GM10847 (cell line): Measurements from ENCODE around the gene CACNG7.

ENCODE experiments used
- POLR2A ChIP-seq: IDR thresholded peaks from 2 replicates; pipeline ENCODE4 v1.6.1; 2011; ENCODE audit not compliant: insufficient read length; ENCODE audit errors: extremely low read depth

The CACNG7 gene

DNA sequence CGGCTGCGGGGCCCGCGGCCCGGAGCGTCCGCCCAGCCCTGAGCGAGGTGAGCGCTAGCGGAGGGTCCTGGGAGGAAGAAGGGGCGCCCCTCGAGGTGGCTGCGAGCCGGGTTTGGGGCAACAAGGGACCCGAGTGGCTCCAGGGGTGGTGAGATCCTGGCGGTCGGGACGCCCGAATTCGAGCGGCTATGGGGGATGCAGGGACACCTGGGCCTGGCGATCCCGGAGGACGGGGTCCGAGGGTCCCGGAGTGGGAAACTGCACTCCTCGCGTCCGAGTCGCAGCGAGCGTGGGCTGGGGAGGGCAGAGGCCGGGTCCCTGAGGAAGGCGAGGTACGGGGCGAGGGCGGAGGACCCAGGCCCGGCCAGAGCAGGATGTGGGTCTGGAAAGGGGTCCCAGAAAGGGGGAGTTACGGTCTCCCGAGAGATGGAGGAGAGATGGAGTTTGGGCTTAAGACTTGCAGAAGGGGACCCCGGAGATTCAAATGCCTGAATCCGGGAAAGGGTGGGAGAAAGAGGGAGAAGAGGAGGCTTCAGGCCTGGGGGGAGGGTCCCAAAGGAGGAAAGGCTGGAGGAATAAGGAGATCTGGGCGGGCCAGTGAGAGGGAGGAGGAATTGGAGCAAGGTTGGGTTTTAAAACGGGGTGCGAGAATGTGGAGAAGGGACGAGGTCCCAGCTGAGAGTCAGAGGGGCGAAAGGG lies 542 bp downstream of the CACNG7 start:
- no peak for TF ChIP-seq POLR2A

DNA sequence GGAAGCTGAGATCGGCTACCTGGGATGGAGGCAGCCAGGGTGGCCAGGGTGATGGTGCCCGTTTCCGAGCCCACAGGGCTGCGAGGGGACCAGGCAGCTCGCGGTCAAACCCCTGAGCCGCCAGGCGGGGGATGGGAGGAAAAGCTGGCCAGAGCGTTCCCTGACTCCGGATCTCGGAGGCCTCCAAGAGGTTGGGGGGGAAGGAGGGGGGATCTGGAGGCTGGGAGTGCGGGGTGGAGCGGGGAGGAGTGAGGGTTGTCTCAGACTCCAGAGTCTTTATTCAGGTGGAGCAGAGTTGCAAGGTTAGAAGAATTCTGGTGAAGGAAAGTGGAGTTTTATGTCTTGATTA lies 1.1 kb downstream of the CACNG7 start:
- no peak for TF ChIP-seq POLR2A

DNA sequence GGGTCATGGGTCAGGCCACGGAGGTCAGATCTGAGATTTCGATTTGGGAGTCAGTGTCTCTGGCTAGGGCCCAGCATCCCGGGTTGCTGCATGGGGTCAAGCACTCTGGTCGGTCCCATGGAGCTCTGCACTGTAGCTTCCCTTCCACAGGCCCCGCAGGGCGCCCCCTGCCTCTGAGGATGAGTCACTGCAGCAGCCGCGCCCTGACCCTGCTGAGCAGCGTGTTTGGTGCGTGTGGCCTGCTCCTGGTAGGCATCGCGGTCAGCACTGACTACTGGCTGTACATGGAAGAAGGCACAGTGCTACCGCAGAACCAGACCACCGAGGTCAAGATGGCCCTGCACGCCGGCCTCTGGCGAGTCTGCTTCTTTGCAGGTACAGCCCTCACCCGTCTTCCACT lies 3.6 kb downstream of the CACNG7 start:
- TF ChIP-seq POLR2A: no peak

DNA sequence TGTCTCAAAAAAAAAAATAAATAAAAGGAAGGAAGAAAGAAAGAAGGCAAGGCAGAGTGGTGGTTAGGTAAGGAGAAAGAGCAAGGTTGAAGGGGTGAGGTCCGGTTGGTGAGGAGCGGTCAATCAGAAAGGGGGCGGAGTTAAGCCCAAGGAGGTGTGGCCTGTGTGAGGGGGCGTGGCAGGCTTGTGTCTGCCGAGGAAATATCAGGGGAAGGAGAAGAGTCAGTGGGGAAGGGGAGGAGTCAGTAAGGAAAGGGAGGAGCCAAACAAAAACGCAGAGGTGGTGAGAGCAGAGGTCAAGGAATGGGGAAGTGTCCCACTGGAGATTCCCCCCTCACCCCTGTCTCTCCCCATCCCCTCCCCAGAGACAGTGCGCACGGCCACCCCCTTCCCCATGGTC lies 5.9 kb downstream of the CACNG7 start:
- no peak for TF ChIP-seq POLR2A

DNA sequence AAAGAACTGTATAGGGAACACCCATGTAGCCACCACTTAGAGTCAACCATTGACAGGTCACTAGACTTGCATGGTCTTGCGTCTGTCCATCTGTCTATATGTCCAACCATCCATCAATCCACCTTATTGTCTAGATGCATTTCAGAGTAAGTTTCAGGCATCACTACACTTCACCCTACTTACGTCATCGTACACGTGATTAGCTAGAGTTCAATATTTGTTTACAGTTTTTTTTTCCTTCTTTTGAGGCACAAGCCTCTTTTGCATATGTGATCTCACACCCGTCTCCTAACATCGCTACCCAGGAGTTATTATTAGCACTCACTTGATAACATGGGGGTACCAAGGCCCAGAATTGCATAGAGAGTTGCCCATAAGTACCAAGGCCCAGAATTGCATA lies 6.9 kb downstream of the CACNG7 start:
- TF ChIP-seq POLR2A: no peak

DNA sequence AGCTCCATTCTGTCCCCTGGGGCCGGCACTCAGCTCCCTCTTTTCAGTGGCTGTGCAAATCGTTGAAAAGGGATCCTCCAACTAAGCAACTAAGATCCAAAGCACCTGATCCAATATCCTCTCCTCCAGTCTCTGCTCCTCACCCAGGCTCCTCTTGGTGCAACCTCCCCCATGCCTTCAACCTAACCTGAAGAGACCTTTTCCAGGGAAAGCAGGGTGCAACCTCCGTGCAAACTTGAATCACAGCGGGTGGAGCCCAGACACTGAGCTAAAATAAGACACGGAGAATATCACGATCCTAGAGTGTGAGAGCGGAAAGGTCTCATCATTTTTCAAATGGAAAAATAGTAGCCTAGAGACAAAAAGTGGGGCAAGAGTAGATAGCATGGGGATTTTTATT lies 8.3 kb downstream of the CACNG7 start:
- TF ChIP-seq POLR2A: no peak

DNA sequence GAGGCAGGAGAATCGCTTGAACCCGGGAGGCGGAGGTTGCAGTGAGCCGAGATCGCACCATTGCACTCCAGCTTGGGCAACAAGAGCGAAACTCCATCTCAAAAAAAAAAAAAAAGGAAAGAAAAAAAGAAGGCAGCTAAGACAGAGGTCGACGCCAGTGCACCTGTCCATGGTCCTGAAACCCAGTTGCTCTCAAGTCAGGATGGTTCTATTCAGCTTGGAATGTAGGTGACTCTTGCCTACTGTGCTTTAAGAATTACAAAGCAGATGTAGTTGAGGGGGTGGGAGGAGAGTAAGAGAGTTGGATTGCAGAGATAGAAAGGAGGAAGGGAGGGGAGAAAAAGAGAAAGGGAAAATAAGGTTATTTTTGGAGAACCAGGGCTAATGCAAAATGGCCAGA lies 18.7 kb downstream of the CACNG7 start:
- no peak for TF ChIP-seq POLR2A

DNA sequence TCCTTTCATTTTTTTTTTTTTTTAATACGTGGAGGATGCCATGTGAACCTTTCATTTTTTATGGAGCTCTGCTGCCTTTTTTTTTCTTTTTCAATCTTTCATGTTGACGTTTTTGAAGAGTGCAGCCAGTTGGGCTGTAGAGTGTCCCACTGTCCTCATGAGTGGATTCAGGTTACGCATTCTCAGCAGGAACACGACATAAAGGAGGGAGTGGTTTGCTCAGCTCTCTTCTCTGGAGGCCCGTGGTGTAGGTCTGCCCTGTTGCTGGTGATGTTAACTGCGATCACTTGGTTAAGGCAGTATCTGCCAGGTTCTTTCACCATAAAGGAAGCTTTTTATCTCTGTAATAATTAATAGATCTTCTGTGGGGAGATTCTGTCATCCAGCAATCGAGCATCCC lies 27.0 kb downstream of the CACNG7 start:
- no peak for TF ChIP-seq POLR2A

DNA sequence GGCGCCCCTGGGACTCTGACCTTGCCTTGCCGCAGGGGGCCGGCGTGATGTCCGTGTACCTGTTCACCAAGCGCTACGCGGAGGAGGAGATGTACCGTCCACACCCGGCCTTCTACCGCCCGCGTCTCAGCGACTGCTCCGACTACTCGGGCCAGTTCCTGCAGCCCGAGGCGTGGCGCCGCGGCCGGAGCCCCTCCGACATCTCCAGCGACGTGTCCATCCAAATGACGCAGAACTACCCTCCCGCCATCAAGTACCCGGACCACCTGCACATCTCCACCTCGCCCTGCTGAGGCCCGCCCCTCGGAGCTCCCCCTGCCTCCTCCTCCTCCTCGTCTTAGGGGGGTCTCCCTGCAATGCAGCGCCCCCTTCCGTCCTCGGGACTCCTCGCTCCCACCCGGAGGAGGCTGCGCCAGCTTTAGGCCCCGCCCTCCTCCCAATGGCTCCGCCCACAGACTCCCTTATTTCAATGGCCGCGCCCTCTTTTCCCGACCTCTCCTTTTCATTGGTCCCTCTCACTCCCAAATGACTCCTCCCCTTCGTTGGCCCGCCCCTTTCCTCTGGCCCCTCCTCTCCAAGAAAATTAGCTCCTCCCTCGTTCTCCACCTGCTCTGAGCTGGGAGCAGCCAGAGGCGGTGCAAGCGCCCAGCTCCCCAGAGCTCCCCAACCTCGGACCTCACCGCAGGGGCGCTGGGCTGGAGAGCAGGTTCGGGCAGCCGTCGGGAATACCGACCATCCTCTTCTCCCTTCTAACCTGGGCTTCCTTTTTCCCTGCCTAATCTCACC lies 33.1 kb downstream of the CACNG7 start:
- TF ChIP-seq POLR2A: no peak

DNA sequence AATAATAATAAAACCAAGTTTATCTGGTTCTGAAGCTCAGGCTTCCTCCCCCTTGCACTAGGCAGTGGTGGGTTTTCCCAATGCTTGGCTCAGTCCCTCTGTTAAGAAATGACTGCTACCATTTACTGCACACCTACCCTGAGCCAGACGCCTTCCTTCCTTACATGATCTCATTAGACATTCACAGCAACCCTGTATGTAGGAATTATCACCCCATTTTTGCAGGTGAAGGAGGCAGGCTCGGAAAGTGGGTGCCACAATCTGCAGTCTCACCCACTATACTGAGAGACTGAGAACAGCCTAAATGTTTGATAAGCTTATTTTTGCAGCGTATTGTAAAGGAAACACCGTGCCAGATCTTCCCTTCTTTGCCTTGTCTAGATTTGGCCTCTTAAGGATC lies 35.3 kb downstream of the CACNG7 start:
- no peak for TF ChIP-seq POLR2A

DNA sequence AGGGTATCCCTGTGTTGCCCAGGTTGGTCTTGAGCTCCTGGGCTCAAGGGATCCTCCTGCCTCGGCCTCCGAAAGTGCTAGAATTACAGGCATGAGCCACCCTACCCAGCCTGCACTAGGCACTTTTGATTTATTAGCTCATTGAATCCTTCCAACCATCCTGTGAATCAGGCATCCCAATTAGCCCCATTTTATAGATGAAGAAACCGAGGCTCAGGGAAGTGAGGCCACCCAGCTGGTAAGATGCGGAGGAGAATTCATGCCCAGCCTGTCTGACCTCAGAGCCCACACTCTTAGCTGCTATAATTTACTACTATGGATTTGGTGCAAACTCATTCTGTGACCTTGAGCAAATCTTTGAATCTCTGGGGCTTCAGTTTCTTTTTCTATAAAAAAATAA lies 35.9 kb downstream of the CACNG7 start:
- no peak for TF ChIP-seq POLR2A

DNA sequence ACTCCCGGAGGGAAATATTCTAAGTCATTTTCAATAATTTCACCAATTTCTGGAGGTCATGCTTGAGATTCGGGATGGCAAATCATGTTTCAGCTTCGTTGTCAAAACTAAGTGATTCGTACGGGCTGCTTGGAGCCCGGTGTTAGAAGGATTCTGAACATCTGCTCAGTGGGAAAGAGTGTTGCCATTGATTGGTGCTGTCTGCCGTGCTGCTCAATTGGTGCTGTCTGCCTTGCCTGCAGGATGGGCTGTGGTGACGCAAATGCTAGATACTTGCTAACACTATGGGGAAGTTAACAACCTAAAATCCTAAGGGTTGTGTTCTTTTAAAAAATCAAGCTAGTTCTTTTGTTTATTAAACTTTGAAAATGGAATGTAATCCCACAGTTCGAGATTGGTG lies 36.4 kb downstream of the CACNG7 start:
- no peak for TF ChIP-seq POLR2A

DNA sequence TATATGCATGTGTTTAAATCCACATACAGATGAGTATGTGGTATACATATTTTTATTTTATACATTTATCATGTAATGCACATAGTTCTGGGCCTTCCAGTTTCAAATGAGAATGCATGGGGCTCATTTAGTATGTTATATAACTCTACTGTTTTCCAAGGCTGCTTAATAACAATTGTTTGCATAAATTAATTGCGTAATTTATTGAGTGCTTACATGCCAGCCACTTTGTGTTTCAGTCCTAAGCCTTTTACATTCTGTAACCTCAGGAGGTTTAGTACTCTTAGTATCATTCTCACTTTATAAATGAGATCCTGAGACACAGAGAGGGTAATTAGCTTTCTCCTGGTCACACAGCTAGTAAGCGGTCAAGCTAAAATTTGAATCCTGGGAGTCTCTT lies 36.9 kb downstream of the CACNG7 start:
- no peak for TF ChIP-seq POLR2A

DNA sequence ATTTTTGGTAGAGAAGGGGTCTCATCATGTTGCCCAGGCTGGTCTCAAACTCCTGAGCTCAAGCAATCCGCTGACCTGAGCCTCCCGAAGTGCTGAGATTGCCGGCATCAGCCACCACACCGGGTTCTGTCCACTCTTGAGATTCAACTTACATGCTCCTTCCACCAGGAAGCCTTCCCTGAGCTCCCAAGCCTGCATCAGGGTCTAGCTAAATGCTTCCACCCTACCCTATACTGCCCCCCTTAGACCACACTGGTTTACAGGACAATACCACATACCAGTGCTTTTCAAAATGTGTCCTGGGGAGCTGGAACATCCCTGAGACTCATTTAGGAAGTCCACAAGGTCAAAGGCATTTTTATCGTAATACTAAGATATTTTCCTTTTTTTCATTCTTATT lies 38.5 kb downstream of the CACNG7 start:
- TF ChIP-seq POLR2A: no peak

DNA sequence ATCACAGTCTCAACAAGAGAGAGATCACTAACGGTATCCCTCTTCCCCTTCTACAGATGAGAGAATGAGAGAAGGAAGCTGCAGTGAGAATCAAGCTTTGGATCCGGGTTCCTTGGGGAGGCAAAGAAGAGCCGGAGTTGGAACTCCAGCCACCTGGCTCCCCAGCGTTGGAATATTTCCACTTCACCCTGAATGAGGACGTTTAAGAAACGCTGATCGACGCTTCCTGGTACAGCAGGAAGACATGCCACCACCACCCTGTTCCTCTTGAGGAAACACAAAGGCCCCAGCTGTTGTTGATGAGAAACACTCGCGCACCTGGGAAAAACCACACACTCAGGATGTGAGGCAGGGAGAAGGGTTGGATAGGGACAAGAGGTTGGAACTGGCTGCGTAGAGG lies 42.4 kb downstream of the CACNG7 start:
- no peak for TF ChIP-seq POLR2A

DNA sequence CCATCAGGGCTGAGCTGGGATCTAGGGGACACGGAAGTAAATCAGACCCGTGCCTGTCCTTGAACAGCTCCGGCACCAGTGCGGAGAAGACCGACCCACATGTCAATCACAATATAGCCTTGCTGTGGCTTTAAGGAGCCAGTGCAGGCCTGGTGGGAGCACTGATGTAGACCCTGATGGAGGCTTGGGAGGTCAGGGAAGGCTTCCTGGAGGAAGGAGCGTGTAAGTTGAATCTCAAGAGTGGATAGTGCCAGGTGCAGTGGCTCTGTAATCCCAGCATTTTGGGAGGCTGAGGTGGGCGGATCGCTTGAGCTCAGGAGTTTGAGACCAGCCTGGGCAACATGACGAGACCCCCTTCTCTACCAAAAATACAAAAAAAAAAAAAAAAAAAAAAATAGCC lies 42.9 kb downstream of the CACNG7 start:
- TF ChIP-seq POLR2A: no peak

DNA sequence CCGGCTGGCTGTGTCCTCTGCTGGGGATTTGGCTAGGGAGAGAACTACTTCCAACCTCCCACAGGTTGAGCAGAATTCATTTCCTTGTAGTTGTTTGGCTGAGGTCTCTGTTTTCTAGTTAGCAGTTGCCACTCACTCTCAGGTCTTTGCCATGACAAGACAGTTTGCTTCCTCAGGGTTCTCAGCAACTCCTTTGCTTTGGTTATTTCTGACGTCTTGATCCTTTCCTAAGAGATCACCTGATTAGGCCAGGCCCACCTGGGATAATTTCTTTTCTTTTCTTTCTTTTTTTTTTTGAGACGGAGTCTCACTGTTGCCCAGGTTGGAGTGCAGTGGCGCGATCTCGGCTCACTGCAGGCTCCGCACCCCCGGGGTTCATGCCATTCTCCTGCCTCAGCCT lies 44.3 kb downstream of the CACNG7 start:
- no peak for TF ChIP-seq POLR2A

DNA sequence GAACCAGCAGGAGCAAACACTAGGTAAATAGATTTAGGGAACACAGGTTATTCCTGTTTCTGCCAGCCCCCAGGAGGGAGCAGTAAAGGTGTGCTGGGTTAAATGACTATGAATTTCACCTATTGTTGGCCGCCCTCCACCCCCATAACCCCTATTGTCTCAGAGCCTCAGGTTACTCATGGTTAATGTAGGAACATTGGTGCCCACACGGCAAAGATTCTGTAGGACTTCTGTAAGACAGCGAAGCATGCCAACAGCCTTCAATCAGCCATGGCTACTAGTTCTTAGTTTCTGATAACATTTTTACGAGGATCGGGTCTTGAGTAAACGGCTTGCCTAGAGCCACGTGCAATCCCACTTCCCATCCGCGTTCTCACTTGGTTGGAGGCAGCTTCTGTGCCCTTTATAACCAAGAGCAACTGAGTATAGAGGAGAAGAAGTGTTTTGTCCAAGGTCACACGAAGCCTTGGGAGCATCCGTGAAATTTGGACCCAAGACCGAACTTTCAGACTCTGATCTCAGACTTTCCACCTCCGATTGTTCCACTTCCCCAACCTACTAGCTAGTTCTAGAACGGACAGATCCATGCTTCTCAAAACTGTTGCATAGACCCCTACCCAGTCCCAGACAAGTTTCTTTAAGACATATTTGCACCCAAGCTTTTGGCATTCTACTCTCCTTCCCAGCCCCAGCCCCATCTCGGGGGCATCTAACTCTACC lies 48.5 kb downstream of the CACNG7 start:
- no peak for TF ChIP-seq POLR2A
